ENCODE measurements around the gene CD27. TPM values are rescaled to one million over a fixed set of nuclear protein-coding genes. Genes with fewer than 3 reads are reported as not detected.

CD27 gene
- total RNA-seq, 1 donor from 2014 or later, result not detected

- peaks cover 1% of the 10 kb centered on the region for H3K36me3 ChIP-seq (ENCODE audit: control insufficient read depth, insufficient read depth, low read length)
- peak overlapping the region; percentile 52 for H3K4me3 ChIP-seq (ENCODE audit: low read depth, low read length)
- TF ChIP-seq, protein P1, sequence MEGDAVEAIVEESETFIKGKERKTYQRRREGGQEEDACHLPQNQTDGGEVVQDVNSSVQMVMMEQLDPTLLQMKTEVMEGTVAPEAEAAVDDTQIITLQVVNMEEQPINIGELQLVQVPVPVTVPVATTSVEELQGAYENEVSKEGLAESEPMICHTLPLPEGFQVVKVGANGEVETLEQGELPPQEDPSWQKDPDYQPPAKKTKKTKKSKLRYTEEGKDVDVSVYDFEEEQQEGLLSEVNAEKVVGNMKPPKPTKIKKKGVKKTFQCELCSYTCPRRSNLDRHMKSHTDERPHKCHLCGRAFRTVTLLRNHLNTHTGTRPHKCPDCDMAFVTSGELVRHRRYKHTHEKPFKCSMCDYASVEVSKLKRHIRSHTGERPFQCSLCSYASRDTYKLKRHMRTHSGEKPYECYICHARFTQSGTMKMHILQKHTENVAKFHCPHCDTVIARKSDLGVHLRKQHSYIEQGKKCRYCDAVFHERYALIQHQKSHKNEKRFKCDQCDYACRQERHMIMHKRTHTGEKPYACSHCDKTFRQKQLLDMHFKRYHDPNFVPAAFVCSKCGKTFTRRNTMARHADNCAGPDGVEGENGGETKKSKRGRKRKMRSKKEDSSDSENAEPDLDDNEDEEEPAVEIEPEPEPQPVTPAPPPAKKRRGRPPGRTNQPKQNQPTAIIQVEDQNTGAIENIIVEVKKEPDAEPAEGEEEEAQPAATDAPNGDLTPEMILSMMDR (IDR thresholded peaks at IDR 0.05; ENCODE audit: insufficient read depth, low read length, severe bottlenecking), result no peak
- no peaks in the 10 kb centered on the region for H3K27me3 ChIP-seq (ENCODE audit: control insufficient read depth, insufficient read depth, low read length)
- FAIRE-seq, result no peak
- DNase-seq (ENCODE audit: low read depth), result no peak
Measured at GRCh38 chr12:6450091-6450868, 5.5 kb downstream of the CD27 start.

DNA sequence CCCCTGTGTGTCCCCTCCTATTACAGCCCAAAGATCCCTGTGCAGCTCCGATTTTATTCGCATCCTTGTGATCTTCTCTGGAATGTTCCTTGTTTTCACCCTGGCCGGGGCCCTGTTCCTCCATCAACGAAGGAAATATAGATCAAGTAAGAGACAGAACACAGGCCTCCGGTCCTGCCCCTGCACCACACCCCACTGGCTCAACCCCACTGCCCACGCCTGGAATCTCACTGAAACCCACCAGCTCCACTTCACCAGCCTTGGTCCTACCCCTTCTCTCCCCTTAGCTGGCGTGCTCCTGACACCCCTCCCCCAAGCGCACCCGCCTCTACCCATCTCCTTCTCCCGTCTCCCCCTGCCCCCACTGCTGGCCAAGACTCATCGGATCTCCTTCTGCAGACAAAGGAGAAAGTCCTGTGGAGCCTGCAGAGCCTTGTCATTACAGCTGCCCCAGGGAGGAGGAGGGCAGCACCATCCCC, 6.2 kb downstream of the CD27 start:
- TF ChIP-seq, protein P1 (IDR thresholded peaks at IDR 0.05; ENCODE audit: insufficient read depth, low read length, severe bottlenecking), result no peak
- peaks cover 1% of the 10 kb centered on the region for H3K36me3 ChIP-seq (ENCODE audit: control insufficient read depth, insufficient read depth, low read length)
- no peaks in the 10 kb centered on the region for H3K27me3 ChIP-seq (ENCODE audit: control insufficient read depth, insufficient read depth, low read length)
- FAIRE-seq (no peak), DNase-seq (ENCODE audit: low read depth) (no peak)
- H3K4me3 ChIP-seq (ENCODE audit: low read depth, low read length), result peak overlapping the region; percentile 52

DNA sequence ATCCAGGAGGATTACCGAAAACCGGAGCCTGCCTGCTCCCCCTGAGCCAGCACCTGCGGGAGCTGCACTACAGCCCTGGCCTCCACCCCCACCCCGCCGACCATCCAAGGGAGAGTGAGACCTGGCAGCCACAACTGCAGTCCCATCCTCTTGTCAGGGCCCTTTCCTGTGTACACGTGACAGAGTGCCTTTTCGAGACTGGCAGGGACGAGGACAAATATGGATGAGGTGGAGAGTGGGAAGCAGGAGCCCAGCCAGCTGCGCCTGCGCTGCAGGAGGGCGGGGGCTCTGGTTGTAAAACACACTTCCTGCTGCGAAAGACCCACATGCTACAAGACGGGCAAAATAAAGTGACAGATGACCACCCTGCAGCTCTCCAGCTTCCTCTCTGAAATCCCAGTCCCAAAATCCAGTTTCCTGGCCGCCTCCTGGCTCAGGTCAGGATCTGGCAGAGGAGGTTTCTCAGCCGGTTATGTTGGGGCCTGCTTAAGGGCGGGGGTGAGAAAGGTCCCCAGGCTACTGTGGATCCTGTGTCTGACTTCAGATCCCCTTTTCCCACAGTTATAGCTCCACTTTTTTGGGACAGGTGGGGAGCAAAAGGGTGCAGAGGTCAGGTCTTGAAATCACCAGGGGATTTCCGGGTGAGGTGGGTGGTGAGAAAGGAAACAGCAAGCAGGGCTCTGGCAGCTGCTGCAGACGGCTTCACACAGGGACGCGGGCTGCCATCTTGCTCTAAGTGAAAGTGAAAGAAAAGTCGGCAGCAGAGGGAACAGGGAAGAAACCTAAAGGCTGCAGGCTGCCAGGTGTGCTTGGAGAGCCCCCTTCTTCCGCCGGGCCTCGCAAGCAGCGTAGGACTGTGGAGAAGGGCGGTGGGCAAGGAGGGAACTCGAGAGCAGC, 6.8 kb downstream of the CD27 start, which contains the start of gene TAPBPL:
Gene TAPBPL, plus strand, starts transcription at position 695 of the 897 bp plus-strand sequence. CDS start 207 bp downstream, outside the sequence.
- Histone ChIP-seq H3K36me3 (ENCODE audit: control insufficient read depth, insufficient read depth, low read length) (peaks cover under 1% of the 10 kb centered on the region), H3K27me3 (ENCODE audit: control insufficient read depth, insufficient read depth, low read length) (no peaks in the 10 kb centered on the region), H3K4me3 (ENCODE audit: low read depth, low read length) (peak within 1 kb of the TSS; percentile 52)
- TF ChIP-seq, protein P1 (IDR thresholded peaks at IDR 0.05; ENCODE audit: insufficient read depth, low read length, severe bottlenecking), result no peak
- no peak for FAIRE-seq
- DNase-seq (ENCODE audit: low read depth), result peak; percentile 64

DNA sequence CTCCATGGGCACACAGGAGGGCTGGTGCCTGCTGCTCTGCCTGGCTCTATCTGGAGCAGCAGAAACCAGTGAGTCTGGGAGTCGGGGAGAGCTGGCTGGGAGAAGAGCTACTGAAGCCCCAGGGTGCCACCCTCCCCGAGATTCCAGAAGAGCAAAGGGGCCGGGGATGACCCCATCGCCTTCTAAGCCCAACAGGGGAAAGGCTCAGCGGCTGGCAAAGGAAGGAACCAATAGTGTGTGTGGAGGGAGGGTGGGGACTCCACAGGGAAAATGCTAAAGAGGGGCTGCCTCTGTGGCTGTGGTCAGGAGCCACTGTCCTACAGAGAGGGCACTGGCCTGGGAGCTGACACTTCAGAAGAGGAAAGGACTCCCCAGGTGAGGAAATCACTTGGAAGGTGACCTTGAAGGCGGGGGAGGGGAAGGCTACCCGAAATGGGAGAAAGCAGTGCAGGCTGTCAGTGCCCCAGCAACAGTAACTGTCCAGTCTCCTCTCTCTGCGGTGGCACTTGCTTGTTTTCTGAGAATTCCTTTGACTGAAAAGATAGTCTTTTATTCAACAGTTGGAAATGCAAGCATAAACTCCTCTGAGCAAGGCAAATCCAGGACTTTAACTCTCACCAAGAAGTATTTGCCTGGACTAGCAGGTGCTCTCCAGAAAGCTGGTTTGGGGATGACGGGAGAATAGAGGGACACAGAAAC, 7.6 kb downstream of the CD27 start:
- TF ChIP-seq, protein P1 (IDR thresholded peaks at IDR 0.05; ENCODE audit: insufficient read depth, low read length, severe bottlenecking), result no peak
- FAIRE-seq (no peak), DNase-seq (ENCODE audit: low read depth) (no peak)
- peaks cover 4% of the 10 kb centered on the region for H3K36me3 ChIP-seq (ENCODE audit: control insufficient read depth, insufficient read depth, low read length)
- peak overlapping the region; percentile 52 for H3K4me3 ChIP-seq (ENCODE audit: low read depth, low read length)
- H3K27me3 ChIP-seq (ENCODE audit: control insufficient read depth, insufficient read depth, low read length), result no peaks in the 10 kb centered on the region

DNA sequence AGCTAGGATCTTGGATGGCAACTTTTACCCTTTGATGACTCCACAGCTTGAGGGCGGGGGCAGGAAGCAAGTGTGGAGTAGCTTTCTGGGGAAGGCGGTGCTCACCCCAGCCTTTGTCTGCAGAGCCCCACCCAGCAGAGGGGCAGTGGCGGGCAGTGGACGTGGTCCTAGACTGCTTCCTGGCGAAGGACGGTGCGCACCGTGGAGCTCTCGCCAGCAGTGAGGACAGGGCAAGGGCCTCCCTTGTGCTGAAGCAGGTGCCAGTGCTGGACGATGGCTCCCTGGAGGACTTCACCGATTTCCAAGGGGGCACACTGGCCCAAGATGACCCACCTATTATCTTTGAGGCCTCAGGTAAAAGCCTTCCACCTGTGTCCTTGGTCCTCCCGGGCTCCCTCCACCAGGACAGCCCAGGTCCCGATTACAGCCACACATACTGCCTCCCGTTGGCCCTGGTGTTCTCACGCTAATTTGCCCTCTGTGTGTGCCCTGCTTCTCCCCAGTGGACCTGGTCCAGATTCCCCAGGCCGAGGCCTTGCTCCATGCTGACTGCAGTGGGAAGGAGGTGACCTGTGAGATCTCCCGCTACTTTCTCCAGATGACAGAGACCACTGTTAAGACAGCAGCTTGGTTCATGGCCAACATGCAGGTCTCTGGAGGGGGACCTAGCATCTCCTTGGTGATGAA, 8.3 kb downstream of the CD27 start:
- peak; percentile 27 for DNase-seq (ENCODE audit: low read depth)
- no peak for FAIRE-seq
- TF ChIP-seq, protein P1 (IDR thresholded peaks at IDR 0.05; ENCODE audit: insufficient read depth, low read length, severe bottlenecking), result no peak

More for the DNA sequence above, 8.3 kb downstream of the CD27 start:
- Histone ChIP-seq H3K36me3 (ENCODE audit: control insufficient read depth, insufficient read depth, low read length) (peaks cover 8% of the 10 kb centered on the region), H3K4me3 (ENCODE audit: low read depth, low read length) (no peak overlapping the region), H3K27me3 (ENCODE audit: control insufficient read depth, insufficient read depth, low read length) (no peaks in the 10 kb centered on the region)
